Smooth muscle cell (in vitro differentiated cells): ENCODE data around the gene ZDHHC20. TPM values are rescaled to one million over a fixed set of nuclear protein-coding genes. Genes with fewer than 3 reads are reported as not detected.

ENCODE experiments used
- DNase-seq: peaks from one replicate; lab custom pipeline; 2025; ENCODE audit not compliant: unreplicated experiment; lab: John Stamatoyannopoulos, UW
- H2AFZ ChIP-seq: fragments of 200-600 bp; sonication (generic); 2 replicates; pipeline ENCODE4 v1.6.0; 2016; ENCODE audit warnings: antibody characterized with exemption, low read depth, mild to moderate bottlenecking
- H3F3A ChIP-seq: fragments of 200-600 bp; sonication (generic); 2 replicates; pipeline ENCODE4 v1.6.0; 2017; ENCODE audit warnings: antibody characterized with exemption, low read depth
- H3K27ac ChIP-seq: fragments of 200-600 bp; sonication (generic); 2 replicates; pipeline ENCODE4 v1.5.1; 2016; ENCODE audit warnings: low read depth, mild to moderate bottlenecking
- H3K27me3 ChIP-seq: fragments of 200-600 bp; sonication (generic); 2 replicates; pipeline ENCODE4 v1.6.1; 2016; ENCODE audit warnings: low read depth, mild to moderate bottlenecking
- H3K36me3 ChIP-seq: fragments of 200-600 bp; sonication (generic); 2 replicates; pipeline ENCODE4 v1.5.1; 2016; ENCODE audit warnings: low read depth
- H3K4me1 ChIP-seq: fragments of 200-600 bp; sonication (generic); 2 replicates; pipeline ENCODE4 v1.5.1; 2016; ENCODE audit warnings: low read depth
- H3K4me2 ChIP-seq: fragments of 200-600 bp; sonication (generic); 2 replicates; pipeline ENCODE4 v1.6.0; 2016; ENCODE audit warnings: mild to moderate bottlenecking
- H3K4me3 ChIP-seq: fragments of 200-600 bp; sonication (generic); 2 replicates; pipeline ENCODE4 v1.5.1; 2016; ENCODE audit warnings: mild to moderate bottlenecking
- H3K79me2 ChIP-seq: fragments of 200-600 bp; sonication (generic); 2 replicates; pipeline ENCODE4 v1.6.0; 2016; ENCODE audit warnings: low read depth, mild to moderate bottlenecking
- H3K9ac ChIP-seq: fragments of 200-600 bp; sonication (generic); 2 replicates; pipeline ENCODE4 v1.6.0; 2016; ENCODE audit warnings: low read depth
- H3K9me3 ChIP-seq: fragments of 200-600 bp; sonication (generic); replicated peaks from 2 replicates; pipeline ENCODE4 v1.5.1; 2016; ENCODE audit warnings: low read depth
- H4K20me1 ChIP-seq: fragments of 200-600 bp; sonication (generic); 2 replicates; pipeline ENCODE4 v1.6.0; 2016; ENCODE audit warnings: low read depth
- WGBS: methylation state at CpG from one replicate; pipeline ENCODE4 v1.1.7; 2016; ENCODE audit warnings: low lambda C conversion rate; 5-methylcytosine and 5-hydroxymethylcytosine counted together
- polyA plus RNA-seq: library from polyadenylated mRNA; unstranded; fragments of >200 nt; fragmentation: Nextera tagmentation; extraction: Ambion mirVana; gene quantifications from 2 replicates; pipeline ENCODE4 v1.2.1, GENCODE V29; 2016
- small RNA-seq: library from RNA; depleted of rRNA; stranded (forward); fragments of <200 nt; gene quantifications from one replicate; pipeline ENCODE3, GENCODE V24; 2014
- total RNA-seq: library from RNA; depleted of rRNA; stranded (reverse); fragments of >200 nt; gene quantifications from 2 replicates; pipeline ENCODE4 v1.2.3, GENCODE V29; 2014
- TF ChIP-seq, protein P1 (sequence below): fragments of 200-600 bp; sonication (generic); IDR thresholded peaks from 2 replicates; pipeline ENCODE4 v1.5.1; 2017; ENCODE audit warnings: borderline replicate concordance, mild to moderate bottlenecking, antibody characterized with exemption; ENCODE audit not compliant: insufficient read depth, poor library complexity, severe bottlenecking

The ZDHHC20 gene
- total and polyA plus RNA-seq, 2 experiments from 2014 or later: 24.2 to 198 TPM

DNA sequence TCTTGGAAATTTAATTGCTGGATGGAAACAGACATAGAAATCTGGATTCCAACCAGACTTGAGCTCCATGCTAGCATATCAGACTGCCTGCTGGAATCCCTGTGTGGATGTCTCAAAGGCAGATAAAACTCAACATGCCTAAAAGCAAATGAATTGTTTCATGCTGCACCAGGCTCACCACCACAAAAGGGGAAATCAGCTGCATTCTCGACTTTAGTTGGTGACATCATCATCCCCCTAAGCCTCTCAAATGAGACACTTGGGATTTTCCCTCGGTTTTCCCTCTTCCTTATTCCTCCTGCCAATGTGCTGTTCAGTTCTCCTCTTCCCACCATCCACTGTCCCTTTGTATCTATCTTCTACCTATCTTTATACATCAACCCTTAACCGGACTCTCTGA lies 134.3 kb downstream of the ZDHHC20 start:
- WGBS: 64% methylated on average over 3 of the region's 3 CpGs
- TF ChIP-seq, protein P1, sequence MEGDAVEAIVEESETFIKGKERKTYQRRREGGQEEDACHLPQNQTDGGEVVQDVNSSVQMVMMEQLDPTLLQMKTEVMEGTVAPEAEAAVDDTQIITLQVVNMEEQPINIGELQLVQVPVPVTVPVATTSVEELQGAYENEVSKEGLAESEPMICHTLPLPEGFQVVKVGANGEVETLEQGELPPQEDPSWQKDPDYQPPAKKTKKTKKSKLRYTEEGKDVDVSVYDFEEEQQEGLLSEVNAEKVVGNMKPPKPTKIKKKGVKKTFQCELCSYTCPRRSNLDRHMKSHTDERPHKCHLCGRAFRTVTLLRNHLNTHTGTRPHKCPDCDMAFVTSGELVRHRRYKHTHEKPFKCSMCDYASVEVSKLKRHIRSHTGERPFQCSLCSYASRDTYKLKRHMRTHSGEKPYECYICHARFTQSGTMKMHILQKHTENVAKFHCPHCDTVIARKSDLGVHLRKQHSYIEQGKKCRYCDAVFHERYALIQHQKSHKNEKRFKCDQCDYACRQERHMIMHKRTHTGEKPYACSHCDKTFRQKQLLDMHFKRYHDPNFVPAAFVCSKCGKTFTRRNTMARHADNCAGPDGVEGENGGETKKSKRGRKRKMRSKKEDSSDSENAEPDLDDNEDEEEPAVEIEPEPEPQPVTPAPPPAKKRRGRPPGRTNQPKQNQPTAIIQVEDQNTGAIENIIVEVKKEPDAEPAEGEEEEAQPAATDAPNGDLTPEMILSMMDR: no peak
- H3K27ac ChIP-seq: no peak overlapping the region
- H3F3A ChIP-seq: no peaks in the 10 kb centered on the region
- H3K4me1 ChIP-seq: peaks cover 5% of the 10 kb centered on the region
- H3K9ac ChIP-seq: no peak overlapping the region
- no peaks in the 10 kb centered on the region for H3K36me3 ChIP-seq
- DNase-seq: no peak
- no peak overlapping the region for H3K4me3 ChIP-seq
- no peaks in the 10 kb centered on the region for H4K20me1 ChIP-seq
- H3K4me2 ChIP-seq: no peak overlapping the region
- H3K79me2 ChIP-seq: no peaks in the 10 kb centered on the region
- H3K9me3 ChIP-seq: no peaks in the 10 kb centered on the region
- H3K27me3 ChIP-seq: peaks cover 8% of the 10 kb centered on the region
- no peak overlapping the region for H2AFZ ChIP-seq

GRCh38 chr13:21322988-21323387 lies 136.1 kb downstream of the ZDHHC20 start:
- H3K9me3 ChIP-seq: no peaks in the 10 kb centered on the region
- H4K20me1 ChIP-seq: no peaks in the 10 kb centered on the region
- no peak overlapping the region for H3K4me3 ChIP-seq
- no peaks in the 10 kb centered on the region for H3K4me1 ChIP-seq
- no peaks in the 10 kb centered on the region for H3F3A ChIP-seq
- TF ChIP-seq, protein P1: no peak
- H3K27ac ChIP-seq: no peak overlapping the region
- WGBS: 90% methylated on average over 3 of the region's 3 CpGs
- no peak for DNase-seq
- no peak overlapping the region for H3K9ac ChIP-seq
- H3K36me3 ChIP-seq: no peaks in the 10 kb centered on the region
- no peak overlapping the region for H2AFZ ChIP-seq
- H3K79me2 ChIP-seq: no peaks in the 10 kb centered on the region
- H3K4me2 ChIP-seq: no peak overlapping the region
- H3K27me3 ChIP-seq: peaks cover 8% of the 10 kb centered on the region

Small RNAs within 50 kb of the gene (small RNA-seq; reads per million reads assigned to genes)
- not detected for gene RNA5SP25

Other genes with a start within 250 kb of the ZDHHC20 start
- 83.2 and 86.5 TPM in 2 replicates for gene MICU2, start 144.9 kb upstream of the ZDHHC20 start, total RNA-seq
- 39.3 and 40.2 TPM in 2 replicates for gene MICU2, start 144.9 kb upstream of the ZDHHC20 start, polyA plus RNA-seq
- gene FGF9, start 211.8 kb upstream of the ZDHHC20 start, total RNA-seq: 0.67 TPM in 1 of 2 replicates, not detected in the other
- gene FGF9, start 211.8 kb upstream of the ZDHHC20 start, polyA plus RNA-seq: 0.37 and 0.56 TPM in 2 replicates